Central memory CD8-positive, alpha-beta T cell (primary cell): ENCODE data around the gene PLA2G1B.

ENCODE experiments used
- ATAC-seq: fragments of 150-1000 bp; cut with Tn5 transposase; replicated peaks from 2 replicates; pipeline ENCODE4 v1.10.0; 2022; ENCODE audit warnings: mild to moderate bottlenecking, moderate FRiP score, moderate number of reproducible peaks; ENCODE audit not compliant: poor library complexity, severe bottlenecking; ENCODE audit errors: extremely low read depth
- DNase-seq, 2 donors: peaks; one replicate each; pipeline ENCODE4 v3.0.0; 2021; ENCODE audit warnings: low spot score in 2 of 2
- H3K27ac Mint-ChIP-seq: one replicate; pipeline ENCODE4 v1.8.0; 2022; ENCODE audit warnings: low read depth, mild to moderate bottlenecking, moderate library complexity, mixed read lengths
- H3K27me3 Mint-ChIP-seq: one replicate; pipeline ENCODE4 v1.8.0; 2022; ENCODE audit warnings: mixed read lengths
- H3K36me3 Mint-ChIP-seq: one replicate; pipeline ENCODE4 v1.8.0; 2022; ENCODE audit warnings: mild to moderate bottlenecking, moderate library complexity, mixed read lengths; ENCODE audit not compliant: insufficient read depth
- H3K4me1 Mint-ChIP-seq: one replicate; pipeline ENCODE4 v1.8.0; 2022; ENCODE audit warnings: mixed read lengths
- H3K4me3 Mint-ChIP-seq: one replicate; pipeline ENCODE4 v1.8.0; 2022; ENCODE audit warnings: mild to moderate bottlenecking, moderate library complexity, mixed read lengths
- H3K9me3 Mint-ChIP-seq: one replicate; pipeline ENCODE4 v1.8.0; 2022; ENCODE audit warnings: mixed read lengths

Gene PLA2G1B

GRCh38 chr12:120327593-120327992 is at the start of gene PLA2G1B:
PLA2G1B (minus strand) TSS chr12:120327779; CDS start chr12:120327753, 26 bp downstream.
- Mint-ChIP-seq H3K4me3 (no peak within 1 kb of the TSS), H3K27me3 (peaks cover 11% of the 10 kb centered on the region), H3K27ac (no peak within 1 kb of the TSS), H3K36me3 (peaks cover 3% of the 10 kb centered on the region), H3K9me3 (no peaks in the 10 kb centered on the region), H3K4me1 (peaks cover 11% of the 10 kb centered on the region)
- DNase-seq: no peak
- no peak for ATAC-seq

GRCh38 chr12:120376934-120377572 is 49.5 kb upstream of the PLA2G1B start:
- no peaks in the 10 kb centered on the region for H3K9me3 Mint-ChIP-seq
- no peak overlapping the region for H3K4me3 Mint-ChIP-seq
- no peak overlapping the region for H3K27ac Mint-ChIP-seq
- peaks cover 89% of the 10 kb centered on the region for H3K27me3 Mint-ChIP-seq
- DNase-seq (no peak), ATAC-seq (no peak)
- no peaks in the 10 kb centered on the region for H3K4me1 Mint-ChIP-seq
- no peaks in the 10 kb centered on the region for H3K36me3 Mint-ChIP-seq

GRCh38 chr12:120376416-120376815 is 48.8 kb upstream of the PLA2G1B start:
- H3K27ac Mint-ChIP-seq: no peak overlapping the region
- H3K27me3 Mint-ChIP-seq: peaks cover 89% of the 10 kb centered on the region
- ATAC-seq: no peak
- H3K36me3 Mint-ChIP-seq: no peaks in the 10 kb centered on the region
- DNase-seq: no peak
- no peaks in the 10 kb centered on the region for H3K4me1 Mint-ChIP-seq
- H3K9me3 Mint-ChIP-seq: no peaks in the 10 kb centered on the region
- H3K4me3 Mint-ChIP-seq: no peak overlapping the region

- H3K27me3 Mint-ChIP-seq: peaks cover 89% of the 10 kb centered on the region
- no peaks in the 10 kb centered on the region for H3K36me3 Mint-ChIP-seq
- no peak overlapping the region for H3K27ac Mint-ChIP-seq
- ATAC-seq: no peak
- no peaks in the 10 kb centered on the region for H3K9me3 Mint-ChIP-seq
- no peaks in the 10 kb centered on the region for H3K4me1 Mint-ChIP-seq
- no peak overlapping the region for H3K4me3 Mint-ChIP-seq
- DNase-seq: no peak
Observed at GRCh38 chr12:120376009-120376408, 48.4 kb upstream of the PLA2G1B start.

- Mint-ChIP-seq H3K4me3 (no peak overlapping the region), H3K4me1 (peaks cover 15% of the 10 kb centered on the region), H3K9me3 (no peaks in the 10 kb centered on the region), H3K36me3 (peaks cover 3% of the 10 kb centered on the region), H3K27ac (no peak overlapping the region), H3K27me3 (peaks cover 94% of the 10 kb centered on the region)
- no peak for DNase-seq
- no peak for ATAC-seq
Observed at GRCh38 chr12:120373683-120374082, 46.1 kb upstream of the PLA2G1B start.

GRCh38 chr12:120370343-120371243 is 43.0 kb upstream of the PLA2G1B start:
- Mint-ChIP-seq H3K4me1 (peaks cover 15% of the 10 kb centered on the region), H3K27ac (peak overlapping the region; percentile 26), H3K36me3 (peaks cover 3% of the 10 kb centered on the region), H3K27me3 (peaks cover 88% of the 10 kb centered on the region), H3K4me3 (peak overlapping the region; percentile 71), H3K9me3 (no peaks in the 10 kb centered on the region)
- no peak for DNase-seq
- ATAC-seq: no peak

GRCh38 chr12:120369603-120370342 is 42.2 kb upstream of the PLA2G1B start:
- Mint-ChIP-seq H3K4me1 (peaks cover 15% of the 10 kb centered on the region), H3K27me3 (peaks cover 88% of the 10 kb centered on the region), H3K4me3 (peak overlapping the region; percentile 71), H3K36me3 (peaks cover 3% of the 10 kb centered on the region), H3K27ac (peak overlapping the region; percentile 26), H3K9me3 (no peaks in the 10 kb centered on the region)
- DNase-seq (no peak), ATAC-seq (no peak)

GRCh38 chr12:120368789-120369602 is 41.4 kb upstream of the PLA2G1B start, which contains the start of gene MSI1:
MSI1 (minus strand) TSS chr12:120369164; CDS start chr12:120369091, 73 bp downstream.
- ATAC-seq: no peak
- H3K27ac Mint-ChIP-seq: peak within 1 kb of the TSS; percentile 26

GRCh38 chr12:120367924-120368788 is 40.6 kb upstream of the PLA2G1B start:
- Mint-ChIP-seq H3K4me3 (peak overlapping the region; percentile 63), H3K27ac (no peak overlapping the region), H3K36me3 (peaks cover 3% of the 10 kb centered on the region), H3K9me3 (no peaks in the 10 kb centered on the region), H3K27me3 (peaks cover 88% of the 10 kb centered on the region), H3K4me1 (peaks cover 15% of the 10 kb centered on the region)
- ATAC-seq (no peak), DNase-seq (no peak)

More at GRCh38 chr12:120368789-120369602, 41.4 kb upstream of the PLA2G1B start, which contains the start of gene MSI1:
- Mint-ChIP-seq H3K9me3 (no peaks in the 10 kb centered on the region), H3K36me3 (peaks cover 3% of the 10 kb centered on the region), H3K27me3 (peaks cover 88% of the 10 kb centered on the region), H3K4me1 (peaks cover 15% of the 10 kb centered on the region), H3K4me3 (peak within 1 kb of the TSS; percentile 71)
- DNase-seq: no peak

GRCh38 chr12:120367233-120367923 is 39.8 kb upstream of the PLA2G1B start:
- H3K27ac Mint-ChIP-seq: no peak overlapping the region
- peaks cover 3% of the 10 kb centered on the region for H3K36me3 Mint-ChIP-seq
- H3K27me3 Mint-ChIP-seq: peaks cover 88% of the 10 kb centered on the region
- DNase-seq (no peak), ATAC-seq (no peak)
- peaks cover 16% of the 10 kb centered on the region for H3K4me1 Mint-ChIP-seq
- peak overlapping the region; percentile 63 for H3K4me3 Mint-ChIP-seq
- no peaks in the 10 kb centered on the region for H3K9me3 Mint-ChIP-seq

- H3K4me3 Mint-ChIP-seq: no peak overlapping the region
- H3K36me3 Mint-ChIP-seq: peaks cover 3% of the 10 kb centered on the region
- no peaks in the 10 kb centered on the region for H3K9me3 Mint-ChIP-seq
- DNase-seq (no peak), ATAC-seq (no peak)
- peaks cover 21% of the 10 kb centered on the region for H3K4me1 Mint-ChIP-seq
- H3K27me3 Mint-ChIP-seq: peaks cover 88% of the 10 kb centered on the region
- no peak overlapping the region for H3K27ac Mint-ChIP-seq
Observed at GRCh38 chr12:120366845-120367232, 39.3 kb upstream of the PLA2G1B start.
